ENCODE results near the gene PSKH1.
"Not testable (repeated sequence)": the region's sequence is repeated elsewhere in the genome, so short reads cannot be mapped to it uniquely, and the experiment has no call there.

Gene PSKH1

GRCh38 chr16:67971111-67971510, 78.1 kb downstream of the PSKH1 start:
- TF ChIP-seq CTCF (IDR thresholded peaks at IDR 0.05; ENCODE audit: low read depth, low read length), result no peak
- no peak for DNase-seq (ENCODE audit: extremely low read depth, low read depth)

GRCh38 chr16:67972285-67972684, 79.2 kb downstream of the PSKH1 start:
- not testable (repeated sequence) for DNase-seq (ENCODE audit: extremely low read depth, low read depth)

- DNase-seq (ENCODE audit: extremely low read depth, low read depth), result no peak
- TF ChIP-seq CTCF (IDR thresholded peaks at IDR 0.05; ENCODE audit: low read depth, low read length), result no peak
These were observed 82.5 kb downstream of the PSKH1 start for GRCh38 chr16:67975321-67976105.

- DNase-seq (ENCODE audit: extremely low read depth, low read depth), result no peak
- no peak for TF ChIP-seq CTCF (IDR thresholded peaks at IDR 0.05; ENCODE audit: low read depth, low read length)
These were observed 83.2 kb downstream of the PSKH1 start for GRCh38 chr16:67976205-67976604.

GRCh38 chr16:67977005-67977404, 84.0 kb downstream of the PSKH1 start:
- TF ChIP-seq CTCF (IDR thresholded peaks at IDR 0.05; ENCODE audit: low read depth, low read length), result no peak
- no peak for DNase-seq (ENCODE audit: extremely low read depth, low read depth)

GRCh38 chr16:67977469-67978227, 84.6 kb downstream of the PSKH1 start:
- TF ChIP-seq CTCF (IDR thresholded peaks at IDR 0.05; ENCODE audit: low read depth, low read length), result no peak
- DNase-seq (ENCODE audit: extremely low read depth, low read depth), result no peak

Measured in AG09319 (cell line).